A549 (cell line): ENCODE measurements around the gene EIF4G2. TPM values are rescaled to one million over a fixed set of nuclear protein-coding genes. Genes with fewer than 3 reads are reported as not detected.
A peak's percentile ranks its signal among the peaks of the same experiment; 100 is the strongest.
"Not testable (repeated sequence)": the region's sequence is repeated elsewhere in the genome, so short reads cannot be mapped to it uniquely, and the experiment has no call there.

Experiments used
- ATAC-seq, 2 experiments: fragments of 200-7000 bp in 1 of 2; fragments of >200 bp in 1 of 2; cut with Nextera tagmentation in 1 of 2; cut with Tn5 transposase in 1 of 2; 3 replicates each; pipeline versions ENCODE4 v1.8.0 to v1.9.1; 2018 to 2020; ENCODE audit warnings: mild to moderate bottlenecking in 1 of 2, moderate library complexity in 1 of 2
- CTCF ChIA-PET: fragments of 300-600 bp; sonication (Branson Sonifier 250); formaldehyde crosslinking; extraction: SDS; loops from one replicate; lab custom pipeline; 2021; ENCODE audit warnings: antibody characterized with exemption, inconsistent platforms; lab: Yijun Ruan, JAX
- POLR2A ChIA-PET: fragments of 350-600 bp; formaldehyde crosslinking; extraction: SDS; loops from one replicate; lab custom pipeline; 2021; ENCODE audit warnings: antibody characterized with exemption, inconsistent platforms; lab: Yijun Ruan, JAX
- DNase-seq, 2 experiments: peaks; one replicate each; pipeline versions ENCODE4 v3.0.0 to v3.0.0-alpha.2; 2011 to 2016; ENCODE audit warnings: low read depth in 1 of 2, low spot score in 1 of 2
- FAIRE-seq: peaks from 2 replicates; lab custom pipeline; 2011; peaks lifted over from hg19 to GRCh38; lab: Jason Lieb, UNC
- H3K27ac ChIP-seq, 2 experiments: fragments of >200 bp; sonication (Bioruptor Twin); formaldehyde crosslinking; 3 replicates each; pipeline ENCODE4 v1.5.1; 2016 to 2017
- H3K4me1 ChIP-seq: fragments of >200 bp; sonication (Bioruptor Twin); formaldehyde crosslinking; 3 replicates; pipeline ENCODE4 v1.6.1; 2016
- H3K4me2 ChIP-seq: fragments of >200 bp; sonication (Bioruptor Twin); formaldehyde crosslinking; 3 replicates; pipeline ENCODE4 v1.6.1; 2016
- H3K4me3 ChIP-seq: fragments of >200 bp; sonication (Bioruptor Twin); formaldehyde crosslinking; 3 replicates; pipeline ENCODE4 v1.5.1; 2016
- H3K9me3 ChIP-seq: fragments of >200 bp; sonication (Bioruptor Twin); formaldehyde crosslinking; 3 replicates; pipeline ENCODE4 v1.6.1; 2016
- BHLHE40 ChIP-seq: IDR thresholded peaks from 2 replicates; pipeline ENCODE4 v1.6.1; 2012; ENCODE audit warnings: low read depth, low read length, inconsistent platforms
- CHD2 ChIP-seq: fragments of 150-350 bp; IDR thresholded peaks from 2 replicates; pipeline ENCODE4 v1.6.1; 2014; ENCODE audit warnings: low read length; ENCODE audit not compliant: partially characterized antibody
- EP300 ChIP-seq, 2 experiments: fragments of >200 bp; sonication (Bioruptor Twin); formaldehyde crosslinking; IDR thresholded peaks; 2 replicates in 1 of 2; 3 replicates in 1 of 2; pipeline ENCODE4 v1.6.1; 2016 to 2017
- FOXS1 ChIP-seq: fragments of 250-450 bp; sonication (Bioruptor Pico); IDR thresholded peaks from 2 replicates; pipeline ENCODE4 v1.5.0; 2020; ENCODE audit warnings: mild to moderate bottlenecking, moderate library complexity
- GATA3 ChIP-seq: IDR thresholded peaks from 2 replicates; pipeline ENCODE4 v1.6.1; 2012; ENCODE audit warnings: borderline replicate concordance
- HDAC2 ChIP-seq: fragments of 200-600 bp; sonication (generic); IDR thresholded peaks from 2 replicates; pipeline ENCODE4 v1.6.1; 2016
- HEYL ChIP-seq: fragments of 250-450 bp; sonication (Bioruptor Pico); IDR thresholded peaks from 2 replicates; pipeline ENCODE4 v1.8.0; 2021; ENCODE audit warnings: mild to moderate bottlenecking, moderate library complexity
- HOXA7 ChIP-seq: fragments of 250-450 bp; sonication (Bioruptor Pico); IDR thresholded peaks from 2 replicates; pipeline ENCODE4 v1.5.0; 2020; ENCODE audit warnings: mild to moderate bottlenecking, moderate library complexity
- HOXB5 ChIP-seq: fragments of 250-450 bp; sonication (Bioruptor Pico); IDR thresholded peaks from 2 replicates; pipeline ENCODE4 v1.5.0; 2020; ENCODE audit warnings: mild to moderate bottlenecking, moderate library complexity
- JUNB ChIP-seq: fragments of >200 bp; sonication (Bioruptor Twin); formaldehyde crosslinking; IDR thresholded peaks from 2 replicates; pipeline ENCODE4 v1.6.1; 2016
- NFE2L2 ChIP-seq: fragments of 150-350 bp; conservative IDR thresholded peaks from 2 replicates; pipeline ENCODE4 v1.6.1; 2014; ENCODE audit warnings: low read length
- NR3C1 ChIP-seq: fragments of >200 bp; sonication (Bioruptor Twin); formaldehyde crosslinking; IDR thresholded peaks from 3 replicates; pipeline ENCODE4 v1.6.1; 2017
- PHF8 ChIP-seq: fragments of 200-600 bp; sonication (generic); IDR thresholded peaks from 2 replicates; pipeline ENCODE4 v1.6.1; 2016; ENCODE audit warnings: low read depth, mild to moderate bottlenecking, antibody characterized with exemption, moderate library complexity, borderline replicate concordance
- POLR2AphosphoS2 ChIP-seq: conservative IDR thresholded peaks from 2 replicates; pipeline ENCODE4 v1.6.1; 2012; ENCODE audit warnings: low read length, improper control_type of control experiment, inconsistent platforms
- RARB ChIP-seq: fragments of 250-450 bp; sonication (Bioruptor Pico); IDR thresholded peaks from 2 replicates; pipeline ENCODE4 v1.8.0; 2021; ENCODE audit warnings: mild to moderate bottlenecking, moderate library complexity
- RFX5 ChIP-seq: fragments of 450-650 bp; IDR thresholded peaks from 2 replicates; pipeline ENCODE4 v1.7.1; 2014; ENCODE audit warnings: antibody characterized with exemption, mild to moderate bottlenecking, moderate library complexity
- RNF2 ChIP-seq: fragments of 200-600 bp; sonication (generic); IDR thresholded peaks from 2 replicates; pipeline ENCODE4 v1.6.1; 2016; ENCODE audit warnings: low read depth, mild to moderate bottlenecking, antibody characterized with exemption, moderate library complexity, borderline replicate concordance
- SMC3 ChIP-seq: fragments of >200 bp; sonication (Bioruptor Twin); formaldehyde crosslinking; IDR thresholded peaks from 3 replicates; pipeline ENCODE4 v1.6.1; 2018; ENCODE audit warnings: inconsistent platforms
- SREBF2 ChIP-seq: fragments of 450-650 bp; IDR thresholded peaks from 2 replicates; pipeline ENCODE4 v1.6.1; 2014; ENCODE audit warnings: mild to moderate bottlenecking, moderate library complexity
- ZC3H11A ChIP-seq: fragments of 450-650 bp; IDR thresholded peaks from 2 replicates; pipeline ENCODE4 v1.6.1; 2014; ENCODE audit warnings: antibody characterized with exemption, mild to moderate bottlenecking
- WGBS: methylation state at CpG from one replicate; pipeline ENCODE4 v1.1.6; 2017; ENCODE audit errors: missing lambda C conversion rate; 5-methylcytosine and 5-hydroxymethylcytosine counted together
- polyA plus RNA-seq, 4 experiments: library from polyadenylated mRNA; depleted of rRNA in 3 of 4; stranded (reverse); fragments of >200 nt; fragmentation: RNase III in 1 of 4; extraction: RNeasy Plus Mini Kit Qiagen cat#74134 plus additional on column Dnase treatment in 1 of 4; gene quantifications; 2 replicates in 3 of 4; 3 replicates in 1 of 4; pipeline ENCODE4 v1.2.3, GENCODE V29; 2011 to 2017
- TF ChIP-seq, protein P1 (sequence below): fragments of >200 bp; sonication (Bioruptor Twin); formaldehyde crosslinking; IDR thresholded peaks from 3 replicates; pipeline ENCODE4 v1.6.1; 2016
- TF ChIP-seq, protein P2 (sequence below): fragments of 250-450 bp; sonication (Bioruptor Pico); IDR thresholded peaks from 2 replicates; pipeline ENCODE4 v1.5.0; 2020; ENCODE audit warnings: low read depth, mild to moderate bottlenecking, moderate library complexity

Gene EIF4G2
- polyA plus RNA-seq, 2 of the 4 experiments (the other 2 are of a cell fraction), result 901 to 1,171 TPM

GRCh38 chr11:10844796-10845195 is 36.1 kb upstream of the EIF4G2 start:
- Histone ChIP-seq H3K4me3 (no peak overlapping the region), H3K4me1 (no peaks in the 10 kb centered on the region), H3K9me3 (no peaks in the 10 kb centered on the region), H3K4me2 (no peak overlapping the region), H3K27ac (no peak overlapping the region)
- no peak for TF ChIP-seq NFE2L2
- TF ChIP-seq EP300 (IDR thresholded peaks at IDR 0.05), result no peak
- TF ChIP-seq, protein P1, sequence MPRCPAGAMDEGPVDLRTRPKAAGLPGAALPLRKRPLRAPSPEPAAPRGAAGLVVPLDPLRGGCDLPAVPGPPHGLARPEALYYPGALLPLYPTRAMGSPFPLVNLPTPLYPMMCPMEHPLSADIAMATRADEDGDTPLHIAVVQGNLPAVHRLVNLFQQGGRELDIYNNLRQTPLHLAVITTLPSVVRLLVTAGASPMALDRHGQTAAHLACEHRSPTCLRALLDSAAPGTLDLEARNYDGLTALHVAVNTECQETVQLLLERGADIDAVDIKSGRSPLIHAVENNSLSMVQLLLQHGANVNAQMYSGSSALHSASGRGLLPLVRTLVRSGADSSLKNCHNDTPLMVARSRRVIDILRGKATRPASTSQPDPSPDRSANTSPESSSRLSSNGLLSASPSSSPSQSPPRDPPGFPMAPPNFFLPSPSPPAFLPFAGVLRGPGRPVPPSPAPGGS, result no peak
- FAIRE-seq (no peak), ATAC-seq (no peak), DNase-seq (no peak)
- POLR2A ChIA-PET, result interaction anchor here (2.1 kb wide), 1 partner anchor 36 kb away, joined by 17 read pairs; the partner anchor contains the start of gene EIF4G2
- CTCF ChIA-PET, result no interaction called here

DNA sequence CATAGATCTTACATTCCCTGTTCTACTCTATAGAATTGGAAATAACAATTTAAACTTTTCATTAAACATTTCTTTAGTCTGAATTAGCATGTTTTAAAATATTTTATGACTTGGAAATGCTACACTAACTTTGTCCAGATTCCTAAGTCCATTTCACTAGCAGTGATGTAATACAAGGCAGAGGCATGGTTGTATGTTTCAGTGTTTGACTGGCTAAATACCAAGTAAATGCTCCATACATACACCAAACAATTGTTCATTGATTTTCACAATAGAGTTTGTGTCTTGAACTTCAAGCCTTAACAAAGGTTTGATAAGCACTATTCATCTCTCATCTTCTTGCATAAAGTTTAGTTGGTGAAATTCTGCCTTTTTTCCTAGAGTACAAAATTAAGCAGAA is 35.6 kb upstream of the EIF4G2 start:
- TF ChIP-seq RFX5 (no peak), POLR2AphosphoS2 (no peak), JUNB (no peak), NR3C1 (no peak), HDAC2 (no peak), HEYL (no peak), CHD2 (no peak)
- no peaks in the 10 kb centered on the region for H3K4me1 ChIP-seq
- CTCF ChIA-PET, result no interaction called here
- H3K4me3 ChIP-seq, result no peak overlapping the region
- H3K4me2 ChIP-seq, result no peak overlapping the region
- H3K27ac ChIP-seq, result no peak overlapping the region
- peak; percentile 18 for FAIRE-seq
- ATAC-seq, result no peak
- POLR2A ChIA-PET, result interaction anchor here (2.1 kb wide), 1 partner anchor 35 kb away, joined by 17 read pairs; the partner anchor contains the start of gene EIF4G2
- no peak for DNase-seq
- H3K9me3 ChIP-seq, result no peaks in the 10 kb centered on the region

DNA sequence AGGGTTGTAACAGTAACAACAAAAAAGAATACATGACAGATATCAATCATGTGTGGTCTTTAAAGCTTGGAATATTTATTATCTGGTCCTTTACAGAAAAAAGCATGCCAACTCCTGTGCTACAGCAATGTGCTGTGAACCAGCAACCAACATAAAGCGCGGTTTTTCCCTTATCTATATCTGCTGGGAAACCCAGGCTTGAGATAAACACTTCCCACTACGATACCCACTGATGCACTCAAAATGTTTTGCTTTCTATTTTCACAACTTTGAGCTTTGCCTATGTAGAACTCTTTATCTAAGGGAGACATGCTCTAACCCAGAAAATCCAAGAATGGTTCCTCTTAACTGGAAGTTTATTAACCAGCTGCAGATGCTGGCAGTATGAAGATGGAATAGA is 30.2 kb upstream of the EIF4G2 start:
- Histone ChIP-seq H3K4me1 (no peaks in the 10 kb centered on the region), H3K9me3 (no peaks in the 10 kb centered on the region), H3K4me2 (no peak overlapping the region), H3K27ac (no peak overlapping the region), H3K4me3 (no peak overlapping the region)
- ChIA-PET CTCF (interaction anchor here (1.0 to 4.2 kb wide), 5 partner anchors 9 to 95 kb away, joined by 3 to 11 read pairs (median 4); no protein-coding TSS in a partner anchor), POLR2A (interaction anchor here (1.0 kb wide), 1 partner anchor 30 kb away, joined by 5 read pairs; the partner anchor contains the start of gene EIF4G2)
- TF ChIP-seq PHF8 (no peak), RARB (no peak), SMC3 (no peak)
- DNase-seq, result no peak
- ATAC-seq, result no peak
- WGBS, result 63% methylated on average over 3 of the region's 3 CpGs
- FAIRE-seq, result no peak

DNA sequence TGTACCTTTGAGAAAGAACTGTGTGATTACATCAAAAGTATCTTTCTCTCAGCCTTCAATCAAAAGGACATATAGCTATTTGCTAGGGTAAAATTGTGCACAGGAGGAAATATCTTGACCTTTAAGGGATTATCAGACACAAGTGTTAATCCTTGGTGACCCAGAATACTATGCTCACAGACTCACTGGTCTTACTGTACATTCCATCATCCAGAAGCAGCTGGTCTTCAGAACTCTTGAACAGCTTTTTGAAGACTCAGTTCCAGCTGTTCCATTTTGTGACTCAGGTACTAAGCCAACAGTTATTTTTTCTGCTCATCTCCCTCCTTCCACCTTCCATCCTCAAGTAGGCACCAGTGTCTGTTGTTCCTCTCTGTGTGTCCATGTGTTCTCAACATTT is 29.4 kb upstream of the EIF4G2 start:
- Histone ChIP-seq H3K27ac (no peak overlapping the region), H3K4me3 (no peak overlapping the region)
- POLR2A ChIA-PET, result interaction anchor here (1.4 kb wide), 1 partner anchor 29 kb away, joined by 6 read pairs; the partner anchor contains the start of gene EIF4G2
- CTCF ChIA-PET, result interaction anchor here (0.8 to 4.2 kb wide), 4 partner anchors 13 to 96 kb away, joined by 3 to 11 read pairs (median 4); no protein-coding TSS in a partner anchor
- no peak for TF ChIP-seq FOXS1
- no peak for TF ChIP-seq RARB
- no peak for TF ChIP-seq HOXB5
- TF ChIP-seq, protein P2, sequence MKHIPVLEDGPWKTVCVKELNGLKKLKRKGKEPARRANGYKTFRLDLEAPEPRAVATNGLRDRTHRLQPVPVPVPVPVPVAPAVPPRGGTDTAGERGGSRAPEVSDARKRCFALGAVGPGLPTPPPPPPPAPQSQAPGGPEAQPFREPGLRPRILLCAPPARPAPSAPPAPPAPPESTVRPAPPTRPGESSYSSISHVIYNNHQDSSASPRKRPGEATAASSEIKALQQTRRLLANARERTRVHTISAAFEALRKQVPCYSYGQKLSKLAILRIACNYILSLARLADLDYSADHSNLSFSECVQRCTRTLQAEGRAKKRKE (CRISPR knock-in tag), result no peak
- TF ChIP-seq NR3C1, result no peak
- no peak for TF ChIP-seq BHLHE40
- no peak for TF ChIP-seq GATA3
- TF ChIP-seq SREBF2, result no peak
- no peak for TF ChIP-seq HOXA7 (CRISPR knock-in tag)
- TF ChIP-seq ZC3H11A, result no peak
- TF ChIP-seq RNF2, result no peak
- TF ChIP-seq, all 56 proteins: peak for 0
- FAIRE-seq, result peak; percentile 13
- Histone ChIP-seq H3K4me2 (no peak overlapping the region), H3K4me1 (no peaks in the 10 kb centered on the region), H3K9me3 (no peaks in the 10 kb centered on the region)
- ATAC-seq, result no peak
- DNase-seq, result no peak

DNA sequence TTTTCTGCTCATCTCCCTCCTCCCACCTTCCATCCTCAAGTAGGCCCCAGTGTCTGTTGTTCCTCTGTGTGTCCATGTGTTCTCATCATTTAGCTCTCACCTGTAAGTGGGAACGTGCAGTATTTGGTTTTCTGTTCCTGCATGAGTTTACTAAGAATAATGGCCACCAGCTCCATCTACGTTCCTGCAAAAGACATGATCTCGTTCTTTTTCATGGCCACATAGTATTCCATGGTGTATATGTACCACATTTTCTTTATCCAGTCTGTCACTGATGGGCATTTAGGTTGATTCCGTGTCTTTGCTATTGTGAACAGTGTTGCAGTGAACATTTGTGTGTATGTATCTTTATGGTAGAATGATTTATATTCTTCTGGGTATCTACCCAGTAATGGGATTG is 28.2 kb upstream of the EIF4G2 start:
- H3K4me2 ChIP-seq, H3K9me3 ChIP-seq, DNase-seq, ATAC-seq, H3K4me3 ChIP-seq, H3K4me1 ChIP-seq, H3K27ac ChIP-seq, FAIRE-seq, POLR2A ChIA-PET: not testable (repeated sequence)
- WGBS, result 56% methylated on average over 4 of the region's 4 CpGs
- CTCF ChIA-PET, result interaction anchor here (1.3 to 1.5 kb wide), 2 partner anchors 11 to 951 kb away, joined by 3 to 4 read pairs; no protein-coding TSS in a partner anchor
